GM19324 (cell line): ENCODE results near the gene ITGA2B.
"Not testable (repeated sequence)": the region's sequence is repeated elsewhere in the genome, so short reads cannot be mapped to it uniquely, and the experiment has no call there.

Experiments
- ATAC-seq: cut with Tn5 transposase; IDR thresholded peaks from one replicate; pipeline ENCODE4 v1.9.1; 2021; ENCODE audit warnings: mild to moderate bottlenecking, moderate library complexity; ENCODE audit not compliant: unreplicated experiment, low FRiP score

Gene ITGA2B

GRCh38 chr17:44353672-44354331, 35.6 kb downstream of the ITGA2B start:
- ATAC-seq = no peak

DNA sequence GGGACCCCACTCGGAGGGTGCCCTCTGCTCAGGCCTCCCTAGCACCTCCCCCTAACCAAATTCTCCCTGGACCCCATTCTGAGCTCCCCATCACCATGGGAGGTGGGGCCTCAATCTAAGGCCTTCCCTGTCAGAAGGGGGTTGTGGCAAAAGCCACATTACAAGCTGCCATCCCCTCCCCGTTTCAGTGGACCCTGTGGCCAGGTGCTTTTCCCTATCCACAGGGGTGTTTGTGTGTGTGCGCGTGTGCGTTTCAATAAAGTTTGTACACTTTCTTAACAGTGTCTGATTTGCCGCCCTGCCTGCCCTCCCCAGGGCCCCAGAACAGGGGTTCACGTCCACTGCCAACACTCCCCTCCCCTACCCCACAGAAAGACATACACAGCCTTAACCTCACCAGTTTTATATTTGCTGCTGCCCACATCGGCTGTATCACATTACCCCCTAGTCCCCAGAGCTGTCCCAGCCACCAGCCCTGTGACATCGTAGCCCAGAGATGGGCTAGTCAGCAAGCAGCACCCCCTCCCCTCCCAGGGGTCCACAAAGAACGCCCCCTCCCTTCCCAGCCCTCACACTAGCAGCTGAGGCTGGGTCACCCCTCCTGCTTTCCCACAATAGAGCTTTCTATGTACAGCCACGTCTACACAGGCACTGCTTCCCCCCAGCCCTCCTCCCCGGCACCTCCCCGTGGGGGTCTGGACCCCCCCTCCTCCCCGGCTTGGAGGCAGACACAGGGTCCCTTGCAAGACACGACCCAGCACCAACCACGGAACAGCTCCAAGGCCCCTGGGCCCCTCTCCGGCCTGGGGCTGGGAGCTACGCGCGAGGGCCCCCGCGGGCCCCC, 36.4 kb downstream of the ITGA2B start:
- no peak for ATAC-seq

GRCh38 chr17:44351961-44352827, 37.3 kb downstream of the ITGA2B start:
- no peak for ATAC-seq

DNA sequence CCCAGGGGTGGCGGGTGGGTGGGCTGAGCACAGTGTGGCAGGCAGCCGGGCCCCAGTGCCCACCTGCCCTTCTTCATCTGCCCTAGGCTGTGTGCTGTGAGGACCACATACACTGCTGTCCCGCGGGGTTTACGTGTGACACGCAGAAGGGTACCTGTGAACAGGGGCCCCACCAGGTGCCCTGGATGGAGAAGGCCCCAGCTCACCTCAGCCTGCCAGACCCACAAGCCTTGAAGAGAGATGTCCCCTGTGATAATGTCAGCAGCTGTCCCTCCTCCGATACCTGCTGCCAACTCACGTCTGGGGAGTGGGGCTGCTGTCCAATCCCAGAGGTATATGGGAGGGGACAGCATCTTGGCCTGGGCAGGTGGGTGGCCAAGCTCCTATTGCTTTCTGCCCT, 38.0 kb downstream of the ITGA2B start:
- ATAC-seq = no peak

DNA sequence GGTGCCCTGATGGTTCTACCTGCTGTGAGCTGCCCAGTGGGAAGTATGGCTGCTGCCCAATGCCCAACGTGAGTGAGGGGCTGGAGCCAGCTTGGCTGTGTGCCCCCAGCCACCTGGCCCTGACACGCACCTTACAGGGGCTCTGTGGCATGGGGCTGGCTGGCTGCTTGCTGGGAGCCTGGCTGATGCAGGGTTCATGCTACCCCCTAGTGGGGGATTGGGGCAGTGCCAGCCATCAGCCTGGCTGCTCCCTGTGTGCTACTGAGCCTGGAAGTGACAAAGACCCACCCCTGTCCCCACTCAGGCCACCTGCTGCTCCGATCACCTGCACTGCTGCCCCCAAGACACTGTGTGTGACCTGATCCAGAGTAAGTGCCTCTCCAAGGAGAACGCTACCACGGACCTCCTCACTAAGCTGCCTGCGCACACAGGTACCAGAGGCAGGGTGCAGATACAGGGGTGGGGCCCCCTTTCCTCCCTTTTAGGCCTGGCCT, 38.7 kb downstream of the ITGA2B start:
- no peak for ATAC-seq

DNA sequence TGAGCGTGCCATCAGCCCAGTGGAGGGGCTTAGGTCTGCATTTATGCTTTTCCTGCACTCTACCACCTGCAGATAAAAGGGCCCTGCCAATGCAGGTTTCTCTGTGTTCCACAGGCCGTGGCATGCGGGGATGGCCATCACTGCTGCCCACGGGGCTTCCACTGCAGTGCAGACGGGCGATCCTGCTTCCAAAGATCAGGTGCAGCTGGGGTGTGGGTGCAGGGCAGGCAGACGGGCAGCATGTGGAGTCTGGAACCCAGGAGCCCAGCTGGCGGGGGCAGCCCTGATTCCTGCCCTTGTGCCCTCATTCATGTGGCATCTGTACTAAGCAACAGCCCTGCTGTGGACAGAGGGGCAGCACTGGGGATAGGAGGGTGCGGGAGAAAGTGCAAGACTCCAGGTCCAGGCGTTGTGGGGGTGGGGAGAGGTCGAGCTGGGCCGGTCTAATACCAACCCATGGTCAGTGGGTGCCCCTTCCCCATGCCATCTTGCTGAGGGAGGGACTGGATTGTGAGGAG, 39.8 kb downstream of the ITGA2B start:
- no peak for ATAC-seq

GRCh38 chr17:44348988-44349364, 40.5 kb downstream of the ITGA2B start:
- ATAC-seq = no peak

DNA sequence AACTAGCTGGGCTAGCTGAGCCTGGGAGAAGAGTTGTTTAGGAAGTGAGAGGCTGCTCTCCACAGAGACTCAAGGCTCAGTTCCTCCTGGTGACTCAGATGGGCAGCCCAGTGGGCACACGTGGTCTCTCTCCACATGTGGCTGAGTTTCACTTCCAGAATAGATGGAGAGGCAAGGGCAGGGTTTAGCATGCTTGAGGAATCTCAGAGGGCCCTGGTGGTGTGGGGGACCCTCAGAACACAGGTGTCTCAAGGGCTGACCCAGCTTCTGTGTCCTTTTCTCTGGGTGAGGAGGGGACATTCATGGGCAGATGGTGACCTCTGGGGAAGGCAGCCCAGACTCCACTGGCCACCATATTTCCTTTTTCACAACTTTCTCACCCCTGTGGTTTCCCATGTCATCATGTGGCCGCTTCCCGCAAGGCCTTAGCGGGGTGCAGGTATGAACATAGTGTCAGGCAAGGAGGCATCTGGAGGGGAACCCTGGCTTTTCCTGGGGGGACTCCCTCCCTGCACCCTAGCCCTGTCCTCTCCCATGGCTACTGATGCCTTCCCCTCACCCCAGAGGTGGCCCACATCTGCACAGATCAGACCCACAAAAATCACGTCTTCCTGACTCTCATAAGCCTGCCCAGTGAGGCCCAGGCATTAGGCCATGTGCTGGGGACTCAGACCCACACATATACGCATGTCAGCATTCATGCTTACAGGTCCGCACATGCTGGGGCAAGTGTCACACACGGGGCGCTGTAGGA, 41.0 kb downstream of the ITGA2B start:
- peak; percentile 29 for ATAC-seq

GRCh38 chr17:44347206-44348055, 42.0 kb downstream of the ITGA2B start:
- ATAC-seq = not testable (repeated sequence)

DNA sequence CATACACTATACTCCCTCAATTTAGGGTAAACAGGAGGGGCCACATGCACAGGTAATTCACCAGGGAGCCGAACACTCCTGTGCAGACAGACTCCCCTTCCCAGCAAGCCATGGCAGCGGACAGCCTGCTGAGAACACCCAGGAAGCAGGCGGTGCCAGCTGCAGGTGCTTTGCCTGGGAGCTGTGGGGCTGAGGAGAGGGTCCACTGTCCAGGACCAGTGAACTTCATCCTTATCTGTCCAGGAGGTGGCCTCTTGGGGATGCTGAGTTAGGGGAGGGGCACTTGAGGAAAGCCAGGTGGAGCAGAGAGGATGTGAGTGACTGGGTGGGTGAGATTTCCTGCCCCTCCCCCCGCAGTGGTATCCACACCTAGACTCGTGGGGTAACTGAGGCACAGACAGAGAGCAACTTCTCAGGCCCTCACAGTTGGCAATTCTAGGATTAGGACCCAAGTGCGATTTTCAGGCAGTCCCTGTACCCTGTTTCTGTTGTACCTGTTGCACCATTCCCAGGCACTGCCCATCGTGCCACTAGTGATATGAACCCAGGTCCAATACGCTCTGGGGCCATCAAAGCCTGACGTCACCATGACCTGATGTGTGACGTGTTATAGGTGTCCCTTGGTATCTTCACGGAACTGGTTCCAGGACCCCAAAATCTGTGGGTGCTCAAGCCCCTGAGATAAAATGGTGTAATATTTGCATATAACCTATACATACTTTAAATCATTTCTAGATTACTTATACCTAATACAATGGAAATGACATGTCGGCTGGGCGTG, 43.2 kb downstream of the ITGA2B start:
- no peak for ATAC-seq

GRCh38 chr17:44345454-44346026, 43.9 kb downstream of the ITGA2B start:
- peak; percentile 11 for ATAC-seq

- ATAC-seq = peak; percentile 66
Measured at GRCh38 chr17:44344939-44345453, 44.5 kb downstream of the ITGA2B start, which contains the start of gene GRN. GRN (plus strand) TSS chr17:44345302; CDS start chr17:44349165, 3,863 bp downstream.

DNA sequence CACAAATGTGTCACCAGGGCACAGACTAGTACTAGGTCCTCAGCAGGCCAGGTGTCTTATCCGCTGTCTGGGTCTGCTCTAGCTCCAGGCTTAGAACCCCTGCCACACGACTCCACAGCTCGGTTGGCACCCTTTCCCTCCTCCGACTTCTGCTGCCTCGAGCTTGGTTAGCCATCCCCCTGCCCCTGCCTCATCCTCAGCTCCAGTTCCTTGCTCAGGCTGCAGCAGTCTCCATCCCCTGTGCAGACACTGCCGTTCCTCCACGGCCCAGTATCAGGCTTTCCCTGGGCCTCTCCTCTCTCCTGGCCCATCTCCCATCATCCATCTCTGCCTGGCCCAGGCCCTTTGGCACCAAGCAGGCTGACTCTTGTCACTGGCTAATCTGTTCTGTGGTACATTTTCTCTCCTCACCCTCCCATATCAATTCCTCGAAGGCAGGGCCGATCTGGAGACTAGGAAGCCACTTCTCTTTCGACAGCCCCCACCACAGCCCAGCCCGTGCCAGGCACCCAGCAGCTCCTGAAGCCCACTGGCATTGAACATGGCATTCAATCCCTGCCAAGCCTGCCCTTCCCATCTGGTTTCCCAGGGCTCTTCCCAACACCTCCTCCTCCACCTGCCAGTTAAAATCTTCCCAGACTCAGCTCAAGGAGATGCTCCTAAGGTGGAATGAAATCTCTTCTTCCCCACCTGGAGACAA, 45.8 kb downstream of the ITGA2B start:
- ATAC-seq = no peak

DNA sequence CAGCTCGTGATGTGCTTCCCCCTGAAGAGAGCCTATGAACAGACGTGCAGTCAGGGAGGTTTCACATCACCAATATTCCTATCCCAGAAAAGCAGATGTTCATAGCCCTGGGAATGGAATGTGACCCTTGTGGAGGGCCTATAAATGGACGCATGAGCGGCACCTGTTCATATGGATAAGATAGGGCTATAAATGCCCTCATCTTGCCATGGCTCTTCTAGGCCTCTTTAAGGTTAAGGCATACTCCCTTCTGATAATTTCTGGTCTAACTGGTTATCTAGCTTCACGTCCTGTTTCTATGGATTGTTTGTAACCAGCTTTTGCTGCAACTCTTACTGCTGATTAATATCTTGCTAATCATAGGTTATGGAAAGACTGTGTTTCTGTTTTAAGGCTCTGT, 48.9 kb downstream of the ITGA2B start:
- not testable (repeated sequence) for ATAC-seq

DNA sequence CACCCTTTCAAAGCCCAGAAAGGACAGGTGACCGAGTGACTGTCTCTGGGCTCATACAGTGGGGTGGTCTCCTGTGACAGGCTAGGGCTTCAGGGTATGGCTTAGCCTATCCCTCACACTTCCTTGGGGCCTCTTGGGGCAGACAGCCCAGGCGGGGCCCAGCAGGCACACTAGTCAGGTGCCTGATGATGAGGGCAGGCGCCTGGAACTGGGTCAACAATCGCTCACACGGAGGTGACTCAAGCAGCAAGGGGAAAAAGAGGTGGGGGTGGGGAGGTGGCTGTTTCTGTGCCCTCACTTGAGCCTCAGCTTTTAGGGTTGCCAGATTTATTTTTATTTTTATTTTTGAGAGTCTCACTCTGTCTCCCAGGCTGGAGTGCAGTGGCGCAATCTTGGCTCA, 50.7 kb downstream of the ITGA2B start:
- ATAC-seq = no peak

- no peak for ATAC-seq
Measured at GRCh38 chr17:44335968-44336367, 53.5 kb downstream of the ITGA2B start.

DNA sequence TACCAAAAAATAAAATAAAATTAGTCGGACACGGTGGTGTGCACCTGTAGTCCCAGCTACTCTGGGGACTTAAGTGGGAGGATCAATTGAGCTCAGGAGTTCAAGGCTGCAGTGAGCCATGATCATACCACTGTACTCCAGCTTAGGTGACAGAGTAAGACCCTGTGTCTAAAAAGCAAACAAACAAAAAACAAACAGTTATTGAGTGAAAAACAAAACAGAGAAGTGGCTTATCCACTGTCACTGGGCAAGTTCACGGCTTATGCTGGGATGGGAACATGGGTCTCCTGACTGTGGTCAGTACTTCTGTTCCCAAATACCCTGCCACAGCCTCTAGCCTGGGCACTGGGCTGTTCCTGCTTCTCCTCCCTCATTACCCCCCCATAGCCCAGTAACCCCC, 53.9 kb downstream of the ITGA2B start:
- no peak for ATAC-seq
